Activated CD8-positive, alpha-beta memory T cell treated with anti-CD3 and anti-CD28 coated beads, Interleukin-2, amount 50 U/mL, for 24 hours (primary cell): ENCODE results near the gene NECAB3.

ENCODE experiments used
- DNase-seq: peaks from one replicate; pipeline ENCODE4 v3.0.0-alpha.2; 2020; ENCODE audit errors: extremely low read depth

The NECAB3 gene

GRCh38 chr20:33664085-33664761 is 10.0 kb downstream of the NECAB3 start:
- DNase-seq, result no peak

GRCh38 chr20:33663161-33664084 is 10.8 kb downstream of the NECAB3 start:
- peak; percentile 49 for DNase-seq

GRCh38 chr20:33662172-33662571 is 12.1 kb downstream of the NECAB3 start, which contains the start of gene C20orf144:
Gene C20orf144, plus strand, starts transcription at chr20:33662327. Its CDS starts 19 bp downstream, at chr20:33662346.
- DNase-seq, result no peak

DNA sequence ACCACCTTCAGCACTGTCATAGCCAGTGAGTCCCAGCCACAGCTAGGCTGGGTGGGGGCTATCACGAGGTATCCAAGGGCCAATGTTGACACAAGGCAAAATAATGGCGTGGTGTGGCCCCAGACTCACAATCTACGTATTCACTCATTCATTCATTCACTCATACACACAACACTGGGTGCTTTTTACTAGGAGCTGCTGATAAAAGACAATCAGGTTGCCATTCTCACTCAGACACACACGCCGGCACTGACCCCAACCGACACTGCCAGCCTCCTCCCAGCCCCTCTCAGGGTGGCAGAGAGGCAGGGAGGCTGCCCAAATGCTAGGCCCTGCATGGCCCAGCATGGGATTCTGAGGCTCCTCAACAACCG is 13.6 kb downstream of the NECAB3 start:
- DNase-seq, result no peak

DNA sequence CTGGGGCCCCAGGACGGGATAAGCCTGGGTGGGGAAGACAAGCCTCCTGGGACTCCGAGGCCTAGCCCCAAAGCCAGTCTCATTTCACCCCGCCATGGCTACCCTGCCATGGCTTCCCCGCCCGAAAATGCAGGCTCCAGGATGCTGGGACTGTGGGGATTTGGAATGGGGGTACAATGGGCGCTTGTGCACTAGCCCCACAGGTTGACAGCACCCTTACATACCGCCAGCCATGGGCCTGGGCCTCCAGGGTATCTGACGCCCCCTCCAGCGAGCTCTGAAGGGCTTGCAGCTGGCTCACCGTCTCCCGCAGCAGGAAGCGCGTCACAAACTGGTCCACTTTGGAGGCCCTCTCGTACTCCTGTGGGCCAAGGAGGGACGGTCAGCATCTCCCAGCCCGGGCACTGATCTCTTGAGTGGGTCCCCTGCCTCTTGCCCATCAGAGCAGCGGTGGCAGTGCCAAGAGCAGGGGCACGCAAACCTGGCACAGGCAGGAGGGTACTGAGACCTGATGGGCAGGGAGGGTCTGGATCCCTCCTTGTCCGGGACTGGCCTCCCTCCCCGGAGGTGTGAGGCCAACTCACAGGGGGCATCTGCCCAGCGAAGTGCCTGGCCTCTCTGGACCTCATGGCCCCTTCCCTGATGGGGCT is 14.1 kb downstream of the NECAB3 start:
- no peak for DNase-seq

DNA sequence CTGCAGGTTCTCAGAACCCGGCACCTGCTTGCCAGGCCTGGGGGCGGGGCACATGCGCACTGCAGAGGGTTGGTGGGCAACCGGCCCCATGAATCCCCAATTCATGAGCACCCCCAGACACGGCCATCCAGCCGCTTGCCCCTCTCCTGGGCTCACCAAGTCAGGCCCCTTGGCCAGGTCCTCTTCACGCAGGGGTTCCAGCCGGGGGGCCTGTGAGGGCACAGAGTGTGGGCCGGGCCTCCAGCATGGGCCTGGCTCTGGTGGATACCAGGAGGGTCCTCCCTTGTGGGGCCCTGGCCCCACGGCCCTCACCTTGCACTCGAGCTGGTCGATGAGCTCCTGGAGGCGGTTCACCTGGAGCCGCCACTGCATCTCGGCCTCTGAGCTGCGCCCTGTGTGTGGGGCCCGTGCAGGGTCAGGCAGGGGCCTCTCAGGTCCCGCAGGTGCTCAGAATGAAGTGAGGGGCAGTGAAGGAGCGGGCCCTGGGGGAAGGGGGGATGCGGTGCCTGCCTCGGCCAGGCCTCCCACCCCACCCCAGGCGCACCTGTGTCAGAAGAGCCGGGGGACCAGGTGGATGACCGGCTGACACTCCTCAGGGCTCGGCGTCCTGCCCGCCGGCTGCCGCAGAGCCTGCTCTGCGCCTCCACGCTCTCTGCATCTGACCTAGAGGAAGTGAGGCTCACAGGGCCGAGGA is 14.7 kb downstream of the NECAB3 start:
- no peak for DNase-seq

DNA sequence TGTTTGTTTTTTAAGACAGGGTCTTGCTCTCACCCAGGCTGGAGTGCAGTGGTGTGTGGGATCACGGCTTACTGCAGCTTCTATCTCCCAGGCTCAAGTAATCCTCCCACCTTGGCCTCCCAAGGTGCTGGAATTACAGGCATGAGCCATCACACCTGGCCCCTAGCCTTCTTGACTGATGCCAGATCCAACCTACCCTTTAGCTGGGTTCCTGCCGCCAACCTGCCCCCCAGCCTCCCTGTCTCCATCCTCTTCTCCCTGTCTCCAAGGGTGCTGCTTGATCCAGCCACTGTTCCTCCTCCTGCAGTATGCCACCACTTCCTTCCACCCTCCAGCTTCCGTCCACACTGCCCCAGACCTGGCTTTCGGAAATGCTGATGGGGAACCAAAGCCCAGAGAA is 15.3 kb downstream of the NECAB3 start:
- DNase-seq, result no peak

GRCh38 chr20:33658510-33658909 is 15.7 kb downstream of the NECAB3 start:
- DNase-seq, result no peak

DNA sequence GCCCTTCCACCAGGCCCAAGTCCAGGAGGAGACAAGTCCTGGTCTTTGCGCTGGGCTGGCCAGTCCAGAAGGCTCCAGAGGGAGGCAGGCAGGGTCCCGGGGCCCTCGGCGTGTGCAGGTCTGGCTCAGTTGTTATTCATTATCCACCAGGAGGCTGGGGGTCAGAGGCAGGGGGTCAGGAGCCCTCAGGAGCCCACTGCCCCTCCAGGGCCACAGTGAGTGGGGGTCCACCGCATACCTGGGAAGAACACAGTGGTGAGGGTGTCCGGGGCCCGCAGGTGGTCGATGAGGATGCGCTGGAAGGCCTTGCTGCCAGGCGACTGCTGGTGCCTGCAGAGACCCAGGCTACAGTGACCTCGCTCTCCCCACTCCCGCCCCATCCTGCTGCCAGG is 16.5 kb downstream of the NECAB3 start:
- DNase-seq, result no peak

DNA sequence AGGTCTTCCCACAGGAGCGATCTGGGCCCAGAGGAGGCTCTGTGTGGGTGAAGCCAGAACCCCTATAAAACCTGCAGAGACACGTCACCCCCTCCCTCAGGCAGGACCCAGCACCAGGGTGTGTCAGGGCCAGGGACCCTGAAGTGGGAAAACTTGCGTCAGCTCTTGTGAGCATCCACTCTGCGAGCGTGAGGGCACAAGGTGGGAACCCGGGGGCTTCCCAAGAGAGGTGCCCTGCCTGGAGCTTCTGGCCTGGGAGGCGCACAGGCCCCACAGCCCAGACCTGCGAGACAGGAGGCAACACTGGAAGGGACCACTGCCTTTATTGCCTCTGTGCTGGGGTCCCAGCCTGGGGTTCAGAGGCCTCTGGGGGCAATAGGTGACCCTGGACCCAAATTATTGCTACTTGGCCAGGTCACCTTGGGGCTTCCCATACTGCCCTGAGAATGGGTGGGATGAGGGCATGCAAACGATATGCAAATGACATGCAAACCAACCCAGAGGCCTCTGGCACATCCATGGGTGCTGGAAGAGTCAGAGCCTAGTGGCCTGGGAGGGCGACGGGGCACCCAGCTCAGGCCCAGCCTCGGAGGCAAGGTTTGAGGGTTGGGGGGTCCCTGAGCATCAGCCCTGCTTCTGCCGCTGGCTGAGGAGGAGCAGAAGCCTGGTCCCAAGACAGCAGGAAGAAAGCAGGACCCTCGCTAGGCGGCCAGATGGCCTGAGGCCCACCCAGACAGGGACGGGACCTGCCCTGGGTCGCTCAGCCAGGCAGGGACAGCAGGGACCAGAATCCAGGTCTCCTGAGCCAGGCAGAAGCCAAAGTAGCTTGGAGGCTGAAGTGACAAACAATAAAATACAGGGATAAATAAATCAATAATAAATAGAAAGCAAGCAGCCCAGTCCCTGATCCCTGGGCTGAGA is 17.2 kb downstream of the NECAB3 start:
- DNase-seq, result no peak

DNA sequence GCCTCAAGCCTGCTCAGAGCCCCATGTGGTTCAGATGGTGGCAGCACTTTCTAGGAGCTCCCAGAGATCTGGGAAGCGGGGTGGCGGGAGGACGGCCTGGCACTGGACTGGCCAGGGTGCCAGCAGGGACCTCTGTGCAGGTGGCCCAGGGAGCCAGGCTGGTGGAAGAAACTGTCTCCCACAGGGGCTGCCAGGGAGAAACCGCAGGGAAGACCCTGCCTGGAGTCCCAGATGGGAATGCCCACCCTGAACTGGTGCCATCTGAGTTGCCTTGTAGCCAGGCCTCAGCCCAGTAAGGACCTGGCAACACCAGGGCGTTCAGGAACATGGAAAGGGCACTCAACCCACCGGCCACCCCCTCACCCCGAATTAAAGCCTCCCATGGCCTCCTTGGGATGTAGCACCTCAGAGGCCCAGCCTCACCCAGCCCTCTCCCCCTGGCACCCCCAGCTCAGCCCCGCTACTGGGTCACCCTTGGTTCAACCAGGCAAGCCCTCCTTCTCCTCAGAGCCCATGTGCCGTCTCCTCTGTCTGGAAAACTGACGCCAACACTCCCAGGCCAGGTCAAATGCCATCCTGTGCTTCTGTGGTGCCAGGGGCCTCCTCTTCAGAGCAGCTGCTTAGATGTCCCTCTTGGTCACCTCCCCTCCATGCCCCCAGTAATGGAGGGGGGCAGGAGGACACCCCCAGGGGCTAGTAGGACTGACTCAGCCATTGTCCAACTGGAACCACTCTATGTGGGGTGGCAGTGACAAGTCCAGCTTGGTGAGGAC is 18.0 kb downstream of the NECAB3 start:
- no peak for DNase-seq

- no peak for DNase-seq
Observed at GRCh38 chr20:33655164-33655563, 19.1 kb downstream of the NECAB3 start.

DNA sequence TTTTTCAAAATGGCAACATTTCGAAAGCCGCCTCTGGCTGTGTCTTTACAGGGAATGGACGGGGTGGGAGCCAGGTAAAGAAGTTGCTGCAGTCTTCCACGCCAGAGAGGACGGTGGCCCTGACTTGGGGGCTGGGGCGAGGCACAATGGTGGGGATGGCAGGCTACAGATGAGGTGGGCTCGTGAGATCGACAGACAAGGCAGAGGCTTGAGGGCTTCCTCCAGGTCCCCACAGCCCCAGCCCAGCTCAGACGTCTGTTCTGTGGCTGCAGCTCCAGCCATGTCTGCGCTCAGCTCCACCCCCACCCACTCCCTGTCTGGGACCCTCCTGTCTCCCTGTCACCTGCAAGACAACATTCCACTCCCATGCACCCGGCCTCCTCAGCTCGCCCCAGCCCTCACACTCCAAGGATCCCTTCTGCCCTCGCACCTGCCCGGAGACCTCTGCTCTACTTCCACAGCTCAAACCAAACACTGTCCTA is 19.5 kb downstream of the NECAB3 start:
- no peak for DNase-seq

GRCh38 chr20:33653900-33654596 is 20.2 kb downstream of the NECAB3 start:
- DNase-seq, result no peak

- no peak for DNase-seq
Observed at GRCh38 chr20:33653218-33653899, 20.9 kb downstream of the NECAB3 start.

DNA sequence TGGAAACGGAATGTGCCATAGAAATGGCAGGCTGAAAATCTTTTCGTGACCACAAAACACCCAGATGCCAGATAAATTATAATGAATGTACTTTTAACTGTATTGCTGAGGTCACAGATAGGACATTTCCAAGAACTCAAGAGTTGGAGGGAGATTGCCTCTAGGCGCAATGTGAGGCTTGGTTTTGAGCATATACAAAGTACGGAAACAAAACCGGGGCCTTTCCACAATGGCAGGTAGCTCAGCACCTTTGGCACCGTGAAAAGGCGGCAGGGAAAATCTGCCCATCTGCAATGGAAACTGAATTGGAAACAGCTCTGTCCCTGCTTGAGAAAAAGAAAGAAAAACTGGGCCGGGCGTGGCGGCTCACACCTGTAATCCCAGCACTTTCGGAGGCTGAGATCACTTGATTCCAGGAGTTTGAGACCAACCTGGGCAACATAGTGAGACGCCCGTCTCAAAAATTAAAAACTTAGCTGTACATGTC is 22.6 kb downstream of the NECAB3 start:
- DNase-seq, result no peak

DNA sequence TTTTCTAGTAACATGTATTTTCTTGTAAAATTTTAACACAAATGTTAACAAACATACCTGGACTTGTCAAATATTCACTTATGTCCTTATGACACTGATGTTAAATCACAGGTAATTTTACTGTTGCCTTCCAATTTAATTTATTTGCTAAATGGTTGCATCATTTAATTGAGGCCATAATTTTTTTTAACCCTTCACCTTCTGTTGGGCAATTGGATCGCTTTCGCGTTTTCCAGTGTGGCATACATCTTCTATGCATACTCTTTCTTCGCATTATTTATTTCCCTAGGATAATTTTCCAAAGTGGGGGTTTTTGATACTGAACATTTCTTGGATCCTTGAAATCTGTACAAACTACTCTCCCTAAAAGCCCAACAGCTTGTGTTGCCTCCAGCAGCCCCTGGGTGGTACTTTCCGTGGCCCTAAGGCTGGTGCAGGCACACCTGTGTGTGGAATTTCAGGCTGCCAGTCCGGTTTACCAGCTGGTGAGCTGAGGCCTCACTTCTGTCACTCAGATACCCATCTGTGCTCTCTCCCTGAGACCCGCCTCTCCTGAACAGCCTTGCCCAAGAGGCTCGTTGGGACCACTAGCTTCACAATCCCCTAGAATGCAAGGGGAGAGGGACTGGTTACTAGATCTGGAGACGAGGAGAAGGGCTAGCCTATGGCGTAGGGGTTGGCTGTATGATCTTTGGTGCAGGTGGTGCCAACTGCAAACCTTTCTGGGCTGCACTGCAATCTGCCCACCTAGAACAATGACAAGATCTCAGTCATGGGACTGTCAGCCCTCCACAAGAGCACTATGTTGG is 23.3 kb downstream of the NECAB3 start:
- no peak for DNase-seq
